Gastrocnemius medialis (tissue), 4 donors: ENCODE data around the gene CENPN.

Experiments
- CTCF ChIP-seq, 5 experiments: fragments of 450-650 bp in 3 of 5; fragments of 200-600 bp in 2 of 5; sonication (generic) in 2 of 5; IDR thresholded peaks in 4 of 5; conservative IDR thresholded peaks in 1 of 5; 1 replicate in 4 of 5; 2 replicates in 1 of 5; pipeline ENCODE4 v1.5.1; 2016 to 2019; ENCODE audit warnings: antibody characterized with exemption in 5 of 5, mild to moderate bottlenecking in 3 of 5, moderate library complexity in 3 of 5
- POLR2A ChIP-seq, 2 donors: fragments of 450-650 bp; IDR thresholded peaks; one replicate each; pipeline ENCODE4 v1.6.1; 2017; ENCODE audit warnings: antibody characterized with exemption in 2 of 2, mild to moderate bottlenecking in 2 of 2, moderate library complexity in 2 of 2

- TF ChIP-seq CTCF (IDR thresholded peaks at IDR 0.05 in 4 of 5, conservative IDR thresholded peaks at IDR 0.05 in 1 of 5) (no peak), POLR2A (IDR thresholded peaks at IDR 0.05) (no peak)
Observed at GRCh38 chr16:81081014-81081413, 74.0 kb downstream of the CENPN start.
